B cell (primary cell): Measurements from ENCODE around the gene NME2.

Experiments
- EZH2 ChIP-seq: IDR thresholded peaks from 2 replicates; pipeline ENCODE4 v1.6.1; 2012; ENCODE audit warnings: borderline replicate concordance, low read depth, mild to moderate bottlenecking, moderate library complexity, low read length; ENCODE audit not compliant: insufficient read depth, poor library complexity, severe bottlenecking
- TF ChIP-seq, protein P1 (sequence below): fragments of 200-600 bp; IDR thresholded peaks from one replicate; pipeline ENCODE4 v1.8.0; 2022; ENCODE audit warnings: antibody characterized with exemption, mild to moderate bottlenecking

DNA sequence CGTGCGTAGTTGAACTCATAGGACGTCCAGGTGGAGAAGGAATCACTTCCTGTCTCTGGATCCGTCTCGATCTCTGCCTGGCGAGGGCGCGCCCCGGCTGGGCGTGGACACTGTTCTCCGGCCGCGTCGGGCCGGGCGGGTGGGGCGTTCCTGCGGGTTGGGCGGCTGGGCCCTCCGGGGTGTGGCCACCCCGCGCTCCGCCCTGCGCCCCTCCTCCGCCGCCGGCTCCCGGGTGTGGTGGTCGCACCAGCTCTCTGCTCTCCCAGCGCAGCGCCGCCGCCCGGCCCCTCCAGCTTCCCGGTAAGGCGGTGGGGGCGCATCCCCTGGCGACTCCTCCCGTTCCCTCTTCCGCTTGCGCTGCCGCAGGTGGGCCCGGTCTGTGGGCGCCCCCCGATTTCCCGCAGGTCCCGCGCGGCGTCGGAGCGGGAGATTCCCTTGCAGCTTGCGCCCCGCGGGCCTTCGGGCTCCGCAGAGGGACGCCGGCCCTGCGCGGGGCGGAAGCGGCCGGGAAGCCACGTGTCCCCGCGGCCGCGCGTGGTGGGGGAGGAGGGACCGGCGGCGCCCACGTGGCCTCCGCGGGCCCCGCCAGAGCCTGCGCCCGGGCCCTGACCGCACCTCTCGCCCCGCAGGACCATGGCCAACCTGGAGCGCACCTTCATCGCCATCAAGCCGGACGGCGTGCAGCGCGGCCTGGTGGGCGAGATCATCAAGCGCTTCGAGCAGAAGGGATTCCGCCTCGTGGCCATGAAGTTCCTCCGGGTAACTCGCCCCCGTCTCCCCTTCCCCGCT is at the start of gene NME2:
- TF ChIP-seq, protein P1, sequence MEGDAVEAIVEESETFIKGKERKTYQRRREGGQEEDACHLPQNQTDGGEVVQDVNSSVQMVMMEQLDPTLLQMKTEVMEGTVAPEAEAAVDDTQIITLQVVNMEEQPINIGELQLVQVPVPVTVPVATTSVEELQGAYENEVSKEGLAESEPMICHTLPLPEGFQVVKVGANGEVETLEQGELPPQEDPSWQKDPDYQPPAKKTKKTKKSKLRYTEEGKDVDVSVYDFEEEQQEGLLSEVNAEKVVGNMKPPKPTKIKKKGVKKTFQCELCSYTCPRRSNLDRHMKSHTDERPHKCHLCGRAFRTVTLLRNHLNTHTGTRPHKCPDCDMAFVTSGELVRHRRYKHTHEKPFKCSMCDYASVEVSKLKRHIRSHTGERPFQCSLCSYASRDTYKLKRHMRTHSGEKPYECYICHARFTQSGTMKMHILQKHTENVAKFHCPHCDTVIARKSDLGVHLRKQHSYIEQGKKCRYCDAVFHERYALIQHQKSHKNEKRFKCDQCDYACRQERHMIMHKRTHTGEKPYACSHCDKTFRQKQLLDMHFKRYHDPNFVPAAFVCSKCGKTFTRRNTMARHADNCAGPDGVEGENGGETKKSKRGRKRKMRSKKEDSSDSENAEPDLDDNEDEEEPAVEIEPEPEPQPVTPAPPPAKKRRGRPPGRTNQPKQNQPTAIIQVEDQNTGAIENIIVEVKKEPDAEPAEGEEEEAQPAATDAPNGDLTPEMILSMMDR: no peak
- no peak for TF ChIP-seq EZH2
